NCI-H146 treated with DMSO at 0.1 percent for 48 hours (cell line): Measurements from ENCODE around the gene PTPRD.
A peak's percentile ranks its signal among the peaks of the same experiment; 100 is the strongest.

Experiments
- DNase-seq: peaks from one replicate; lab custom pipeline; 2025; ENCODE audit not compliant: unreplicated experiment; lab: John Stamatoyannopoulos, UW

Gene PTPRD

GRCh38 chr9:8677741-8678140, 1935.1 kb downstream of the PTPRD start:
- peak; percentile 37 for DNase-seq

- no peak for DNase-seq
Measured at GRCh38 chr9:8674536-8674935, 1938.3 kb downstream of the PTPRD start.

- DNase-seq: no peak
Measured at GRCh38 chr9:8673830-8674229, 1939.0 kb downstream of the PTPRD start.

GRCh38 chr9:8670751-8671150, 1942.1 kb downstream of the PTPRD start:
- no peak for DNase-seq

GRCh38 chr9:8668751-8669150, 1944.1 kb downstream of the PTPRD start:
- no peak for DNase-seq

- no peak for DNase-seq
Measured at GRCh38 chr9:8668231-8668630, 1944.6 kb downstream of the PTPRD start.

GRCh38 chr9:8666060-8666459, 1946.7 kb downstream of the PTPRD start:
- DNase-seq: no peak

GRCh38 chr9:8660383-8660782, 1952.4 kb downstream of the PTPRD start:
- DNase-seq: no peak

- DNase-seq: no peak
Measured at GRCh38 chr9:8659108-8659507, 1953.7 kb downstream of the PTPRD start.

GRCh38 chr9:8655071-8655470, 1957.7 kb downstream of the PTPRD start:
- no peak for DNase-seq

- DNase-seq: no peak
Measured at GRCh38 chr9:8653855-8654254, 1958.9 kb downstream of the PTPRD start.

GRCh38 chr9:8653111-8653510, 1959.7 kb downstream of the PTPRD start:
- no peak for DNase-seq

- DNase-seq: peak; percentile 50
Measured at GRCh38 chr9:8652255-8652654, 1960.5 kb downstream of the PTPRD start.

GRCh38 chr9:8651846-8652215, 1961.0 kb downstream of the PTPRD start:
- no peak for DNase-seq

GRCh38 chr9:8651070-8651845, 1961.5 kb downstream of the PTPRD start:
- DNase-seq: no peak

GRCh38 chr9:8649807-8650206, 1963.0 kb downstream of the PTPRD start:
- DNase-seq: no peak

GRCh38 chr9:8649160-8649559, 1963.6 kb downstream of the PTPRD start:
- no peak for DNase-seq

- no peak for DNase-seq
Measured at GRCh38 chr9:8648271-8648845, 1964.4 kb downstream of the PTPRD start.

- DNase-seq: no peak
Measured at GRCh38 chr9:8647824-8648223, 1965.0 kb downstream of the PTPRD start.

- no peak for DNase-seq
Measured at GRCh38 chr9:8644571-8644970, 1968.2 kb downstream of the PTPRD start.

GRCh38 chr9:8643896-8644295, 1968.9 kb downstream of the PTPRD start:
- no peak for DNase-seq

GRCh38 chr9:8643464-8643863, 1969.3 kb downstream of the PTPRD start:
- DNase-seq: no peak

GRCh38 chr9:8640761-8641160, 1972.0 kb downstream of the PTPRD start:
- DNase-seq: no peak
